ENCODE results near the gene CLIC4.
A peak's percentile ranks its signal among the peaks of the same experiment; 100 is the strongest.

CLIC4 gene

DNA sequence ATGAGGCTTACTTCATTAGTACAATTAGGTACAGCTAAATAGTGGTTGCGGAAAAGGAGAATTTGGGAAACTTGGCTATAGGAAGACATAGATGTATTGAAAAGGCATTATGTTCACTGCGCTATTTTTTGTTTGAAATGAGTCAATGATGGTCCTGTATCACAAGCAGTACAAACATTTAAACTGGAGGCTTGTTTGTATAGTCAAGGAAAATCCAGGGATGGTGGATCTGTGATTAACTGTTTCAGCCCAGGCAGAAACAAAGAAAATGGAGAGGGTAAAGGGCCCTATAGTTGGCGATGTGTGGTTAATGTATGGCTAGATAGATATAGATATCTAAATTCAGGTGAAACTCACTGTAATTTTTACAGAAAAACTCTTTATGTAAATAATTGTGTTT is 79.9 kb downstream of the CLIC4 start:
- no peak for DNase-seq

DNA sequence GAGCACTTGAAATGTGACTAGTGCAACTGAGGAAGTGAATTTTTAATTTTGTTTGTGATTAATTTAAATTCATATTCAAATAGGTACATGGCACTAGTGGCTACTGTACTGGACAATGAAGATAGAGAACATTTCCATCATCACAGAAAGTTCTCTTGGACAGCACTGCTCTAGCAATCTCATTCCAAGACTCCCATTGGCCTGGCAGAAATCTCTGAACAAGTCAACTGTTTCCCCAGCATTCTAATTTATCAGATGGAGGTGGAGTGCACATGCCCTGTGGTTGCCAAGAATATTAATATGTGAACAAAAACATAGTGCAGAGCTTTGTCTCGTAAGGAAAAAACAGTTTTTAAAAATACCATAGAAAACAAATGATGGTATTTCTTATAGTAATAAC is 81.3 kb downstream of the CLIC4 start:
- no peak for DNase-seq

DNA sequence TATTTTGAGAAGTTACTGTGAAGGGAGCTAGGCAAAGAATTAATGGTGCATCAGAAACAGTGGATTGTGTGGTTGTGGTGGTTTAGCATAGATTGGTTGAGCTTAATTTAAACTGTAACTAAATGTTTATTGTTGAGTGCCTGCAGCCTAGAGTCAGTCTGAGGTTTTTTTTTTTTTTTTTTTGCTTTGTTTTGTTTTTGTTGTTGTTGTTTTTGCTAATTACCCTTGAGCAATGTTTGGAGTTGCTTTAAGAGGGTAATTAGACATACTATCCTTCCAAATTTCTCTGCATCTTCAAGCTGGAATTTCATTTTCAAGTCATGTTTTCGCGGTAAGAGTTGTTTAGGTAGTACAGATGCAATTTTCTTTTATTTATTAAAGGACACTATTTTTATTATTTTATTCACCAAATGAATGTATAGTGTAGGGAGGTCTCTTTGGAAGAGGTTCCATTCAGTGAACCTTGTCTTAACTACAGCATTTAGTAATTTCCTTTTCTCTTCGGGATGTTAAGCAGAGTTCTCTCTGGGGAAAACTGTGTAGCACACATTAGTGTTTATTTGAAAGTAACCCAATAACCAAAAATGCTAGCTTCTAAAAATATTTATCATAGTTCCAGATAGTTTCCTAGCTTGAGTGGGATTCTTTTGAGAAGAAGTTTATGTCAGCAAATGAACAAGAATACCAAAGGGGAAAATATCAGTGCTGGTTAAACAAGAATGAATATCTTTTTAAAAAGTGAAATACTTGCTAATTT is 82.3 kb downstream of the CLIC4 start:
- no peak for DNase-seq

DNA sequence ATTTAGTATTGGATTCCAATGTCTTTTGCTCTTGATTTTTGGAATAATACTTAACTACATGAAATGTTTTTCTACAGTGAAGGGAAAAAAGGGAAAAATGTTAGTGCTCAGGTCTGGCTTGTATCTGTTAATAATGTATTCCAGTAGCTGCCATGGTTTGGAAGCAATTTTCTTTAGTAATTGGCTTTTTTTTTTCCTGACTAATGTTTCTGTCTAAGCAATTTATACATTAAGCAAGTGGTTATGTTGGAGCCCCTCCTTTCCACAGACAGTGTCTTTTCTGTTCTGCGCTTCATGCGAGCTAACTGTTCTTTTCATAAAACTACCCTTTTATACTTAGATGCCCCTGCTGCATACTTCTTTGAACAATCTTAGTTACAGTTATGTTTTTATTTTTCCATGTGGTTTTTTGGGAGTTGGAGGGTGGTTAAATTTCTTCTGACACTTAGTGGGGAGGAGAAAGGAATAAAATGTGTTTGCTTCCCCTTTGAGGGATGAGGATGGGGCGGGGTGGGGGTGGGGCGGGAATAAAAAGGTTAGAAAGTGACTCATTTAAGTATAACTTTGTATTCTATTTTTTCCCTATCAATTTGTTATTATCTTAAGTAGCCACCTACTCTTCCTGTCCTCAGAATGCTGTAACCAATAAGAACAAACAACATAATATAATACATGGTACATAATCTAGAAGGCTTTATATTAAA is 83.1 kb downstream of the CLIC4 start:
- DNase-seq = no peak

DNA sequence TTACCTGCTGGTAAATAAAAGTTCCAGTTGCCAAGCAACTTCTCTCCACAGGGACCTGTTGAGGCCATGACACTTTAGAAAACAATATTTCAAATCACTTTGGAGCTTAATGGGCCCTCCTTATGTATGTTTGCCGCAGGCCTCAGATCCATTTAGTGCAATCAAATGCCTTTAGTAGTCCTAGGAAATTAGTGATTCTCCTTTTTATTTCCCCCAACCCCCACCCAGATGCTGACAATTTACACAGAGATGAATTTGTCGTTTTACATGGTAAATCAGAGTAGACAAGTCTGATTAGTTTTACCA is 83.6 kb downstream of the CLIC4 start:
- no peak for DNase-seq

DNA sequence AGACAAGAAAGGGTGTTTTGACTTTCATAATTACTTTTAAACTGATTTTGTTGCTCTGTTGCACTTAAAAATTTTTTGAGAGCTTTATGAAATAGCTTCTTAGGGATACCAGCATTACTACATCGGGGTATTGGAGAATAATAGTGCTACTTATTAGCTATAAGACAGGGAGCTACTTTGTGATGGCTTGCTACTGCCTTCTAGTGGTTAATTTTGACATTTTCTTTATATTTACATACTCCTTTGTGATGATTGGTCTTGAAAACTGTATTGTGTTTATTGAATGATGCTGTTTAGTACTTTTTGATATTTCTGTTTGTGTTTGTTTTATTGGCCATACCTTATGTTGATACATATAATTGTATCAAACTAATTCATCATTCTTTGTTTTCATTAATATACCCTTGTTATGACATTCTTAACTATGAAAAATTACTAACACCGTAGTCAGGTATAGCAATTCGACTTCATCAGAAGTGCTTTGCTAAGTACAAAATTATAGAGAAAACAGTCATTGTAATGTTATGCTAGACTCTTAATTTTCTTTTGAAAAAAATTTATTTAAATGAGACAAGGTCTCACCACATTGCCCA is 85.5 kb downstream of the CLIC4 start:
- peak; percentile 37 for DNase-seq

DNA sequence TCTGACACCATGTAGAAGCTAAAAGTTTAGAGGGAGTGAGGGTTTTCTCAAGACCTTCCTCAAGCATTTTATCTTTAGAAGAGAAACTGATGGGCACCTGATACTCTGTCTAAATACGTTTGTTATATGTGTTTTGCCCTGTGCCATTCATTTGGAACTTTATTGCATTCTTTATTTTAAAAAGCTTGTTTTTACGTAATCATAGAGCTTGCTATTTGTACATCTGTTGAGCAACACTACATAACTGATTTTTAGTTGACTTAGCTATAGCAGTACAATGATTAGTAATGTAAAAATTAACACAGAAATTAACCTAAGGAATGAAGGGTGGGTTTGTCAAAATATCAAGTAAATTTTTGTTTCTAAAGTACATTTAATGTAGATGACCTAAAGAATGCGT is 96.3 kb downstream of the CLIC4 start:
- no peak for DNase-seq

DNA sequence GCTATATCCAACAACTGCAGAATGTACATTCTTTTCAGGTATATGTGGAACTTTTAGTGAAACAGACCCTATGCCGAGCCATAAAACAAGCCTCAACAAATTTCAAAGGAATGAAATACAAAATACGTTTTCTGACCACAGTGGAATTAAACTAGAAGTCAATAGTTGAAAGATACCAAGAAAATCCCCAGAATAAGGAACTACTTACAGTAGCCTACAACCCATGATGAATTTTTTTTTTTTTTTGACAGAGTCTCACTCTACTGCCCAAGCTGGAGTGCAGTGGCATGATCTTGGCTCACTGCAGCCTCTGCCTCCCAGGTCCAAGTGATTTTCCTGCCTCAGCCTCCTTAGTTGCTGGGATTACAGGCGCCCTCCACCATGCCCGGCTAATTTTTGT is 101.4 kb downstream of the CLIC4 start:
- no peak for DNase-seq

DNA sequence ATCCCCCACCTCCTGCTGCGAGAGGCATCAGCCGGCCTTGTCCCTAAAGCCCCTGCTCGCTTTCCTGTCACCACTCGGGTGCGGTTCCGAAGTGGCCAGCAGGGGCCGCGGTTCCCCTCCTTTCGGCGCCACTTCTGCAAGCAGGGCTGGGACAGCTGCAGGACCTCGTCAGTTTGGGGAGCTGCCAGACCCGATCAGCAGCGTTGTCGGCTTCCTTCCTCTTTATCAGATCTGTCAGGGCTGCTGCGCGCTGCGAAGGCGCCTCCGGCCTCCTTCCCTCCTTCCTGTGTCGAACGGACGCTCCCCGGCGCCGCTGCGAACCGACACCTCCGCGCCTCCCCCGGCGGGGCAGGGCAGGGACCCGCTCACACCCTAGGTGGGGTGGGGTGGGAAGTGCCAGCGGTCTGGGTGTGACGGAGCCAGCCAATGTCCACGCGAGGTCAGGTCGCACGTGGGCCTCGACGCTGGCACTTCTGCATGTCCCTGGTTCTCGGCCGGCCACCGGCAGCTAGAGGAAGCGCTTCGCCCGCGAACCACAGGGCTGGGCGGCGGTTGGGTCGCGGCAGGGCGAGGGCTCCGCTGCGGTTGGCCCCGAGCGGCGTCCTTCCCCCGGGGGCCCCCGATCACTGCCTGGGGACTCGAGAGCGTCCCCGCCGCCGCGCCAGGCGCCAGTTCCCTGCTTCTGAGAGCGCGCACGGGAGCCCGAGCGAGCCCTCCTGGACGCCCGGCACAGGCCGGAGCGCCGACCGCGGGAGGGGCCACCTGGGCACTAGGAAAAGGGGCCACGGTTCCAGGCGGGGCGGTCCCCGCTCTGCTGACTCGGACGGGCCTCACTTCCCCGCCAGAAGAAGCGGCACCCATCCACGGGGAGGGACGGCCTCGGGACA is 103.0 kb downstream of the CLIC4 start:
- peak; percentile 77 for DNase-seq

DNA sequence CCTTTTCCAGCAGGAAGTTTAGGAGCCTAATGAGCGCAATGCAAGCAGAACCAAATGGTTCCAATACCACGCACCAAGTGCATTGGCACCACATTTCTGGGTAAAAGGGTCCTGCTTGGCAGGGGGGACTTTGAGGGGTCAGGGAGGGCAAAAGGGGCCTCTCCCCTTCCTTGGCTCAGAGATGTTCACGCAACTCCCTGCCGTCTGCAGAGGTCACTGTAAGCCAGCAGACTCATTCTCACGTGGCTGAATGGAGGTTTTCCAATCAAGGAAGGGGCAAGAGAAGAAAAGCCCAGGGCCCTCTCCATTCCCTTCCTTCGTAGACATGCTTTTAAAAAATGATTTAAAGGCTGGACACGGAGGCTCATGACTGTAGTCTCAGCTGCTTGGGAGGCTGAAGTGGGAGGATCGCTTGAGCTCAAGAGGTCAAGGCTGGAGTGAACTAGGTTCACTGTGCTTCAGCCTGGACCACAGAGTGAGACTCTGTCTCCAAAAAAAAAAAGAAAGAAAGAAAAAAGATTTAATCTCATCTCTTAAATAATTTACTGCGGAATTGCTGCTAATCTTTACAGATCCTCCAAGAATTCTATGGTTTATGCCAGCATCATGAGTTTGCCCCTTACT is 104.5 kb downstream of the CLIC4 start:
- DNase-seq = no peak

DNA sequence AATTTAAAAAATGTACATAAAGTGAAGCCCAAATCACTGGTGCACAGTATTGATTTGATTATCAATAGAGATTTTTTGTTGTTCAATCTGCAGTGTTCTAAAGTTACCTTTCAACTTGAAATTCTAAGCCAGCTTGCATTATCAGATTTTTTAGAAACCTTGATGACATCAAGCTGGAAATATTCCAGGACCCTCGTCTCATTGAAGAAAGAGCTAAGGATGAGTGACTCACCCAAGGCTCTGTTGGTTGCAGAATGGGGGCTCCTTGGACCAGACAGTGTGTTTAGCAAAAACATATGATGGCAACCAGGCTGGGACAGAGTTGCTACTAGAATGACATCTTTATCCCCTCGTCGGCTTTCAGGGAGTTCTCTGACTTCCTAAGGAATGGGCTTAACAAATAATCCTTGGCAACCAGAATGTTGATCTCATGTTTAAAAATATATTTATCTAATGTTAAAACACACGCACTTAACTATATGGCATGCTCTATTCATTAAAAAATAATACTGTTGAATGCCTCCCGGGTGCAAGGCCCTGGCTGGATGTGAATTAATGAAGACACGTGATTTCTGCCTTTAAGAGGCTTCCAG is 105.2 kb downstream of the CLIC4 start:
- DNase-seq = no peak

DNA sequence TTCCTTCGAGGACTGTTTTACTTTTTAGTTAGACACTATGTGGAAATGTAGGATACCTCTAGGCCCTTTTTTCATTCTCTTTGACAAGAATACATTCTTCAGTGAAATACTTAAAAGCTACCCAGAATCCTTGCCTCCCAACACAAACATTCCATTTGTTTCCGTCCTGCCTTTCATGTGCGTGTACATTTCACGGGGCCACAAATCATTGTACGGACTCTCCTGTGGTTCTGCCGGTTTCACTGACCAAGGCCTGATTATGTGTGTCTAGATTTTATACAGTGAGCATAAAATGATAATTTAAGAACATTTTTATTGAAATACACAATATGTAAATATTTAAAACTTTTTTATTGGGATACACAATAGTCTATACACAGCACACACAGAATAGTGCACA is 108.4 kb downstream of the CLIC4 start:
- DNase-seq = no peak

DNA sequence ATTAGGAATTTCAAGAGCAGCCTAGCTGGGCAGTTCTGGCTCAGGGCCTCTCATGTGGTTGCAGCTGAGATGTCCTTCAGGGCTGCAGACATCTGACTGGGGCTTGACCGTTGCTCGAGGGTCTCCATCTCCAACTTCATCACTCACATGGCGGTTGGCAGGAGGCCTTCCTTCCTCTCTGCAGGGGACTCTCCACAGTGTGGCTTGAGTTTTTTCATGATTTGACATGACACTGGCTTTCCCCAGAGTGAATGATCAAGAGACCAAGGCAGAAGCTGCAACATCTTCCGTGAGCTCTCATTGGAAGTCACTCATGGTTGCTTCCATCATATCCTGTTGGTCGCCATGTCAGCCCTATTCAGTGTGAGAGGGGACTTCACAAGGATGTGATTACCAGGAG is 110.2 kb downstream of the CLIC4 start:
- DNase-seq = no peak

DNA sequence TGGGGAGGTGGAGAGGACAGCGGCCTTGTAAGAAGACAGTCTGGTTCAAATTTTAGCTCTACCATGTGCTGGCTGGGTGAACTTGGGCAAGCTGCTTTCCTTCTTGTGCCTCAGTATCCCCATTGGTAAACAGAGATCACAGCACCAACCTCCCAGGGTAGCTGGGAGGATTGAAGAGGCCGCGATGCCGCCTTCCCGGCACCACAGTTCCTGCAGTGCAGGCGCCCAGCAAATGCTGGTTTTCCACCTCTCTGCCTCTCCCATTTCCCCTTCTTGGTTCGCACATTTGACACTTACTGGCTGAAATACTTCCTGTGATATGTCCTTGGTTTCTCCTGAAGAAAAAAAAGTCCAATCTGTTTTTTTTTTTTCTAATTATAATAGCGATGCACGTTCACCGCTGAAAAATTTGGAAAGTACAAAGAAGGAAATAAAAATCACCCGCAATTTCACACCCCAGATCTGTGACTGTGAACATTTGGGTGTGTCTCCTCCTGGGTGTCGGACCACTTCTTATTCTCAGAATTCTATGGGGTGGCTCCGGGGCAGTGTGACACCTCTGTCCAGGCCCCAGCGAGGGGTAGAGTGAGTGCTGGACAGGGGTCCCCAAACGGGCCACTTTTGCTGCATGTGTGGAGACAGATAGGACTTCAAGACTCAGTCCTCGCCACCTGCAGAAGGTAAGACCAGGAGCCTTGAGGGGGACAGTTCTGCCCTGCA is 111.7 kb downstream of the CLIC4 start:
- DNase-seq = no peak

DNA sequence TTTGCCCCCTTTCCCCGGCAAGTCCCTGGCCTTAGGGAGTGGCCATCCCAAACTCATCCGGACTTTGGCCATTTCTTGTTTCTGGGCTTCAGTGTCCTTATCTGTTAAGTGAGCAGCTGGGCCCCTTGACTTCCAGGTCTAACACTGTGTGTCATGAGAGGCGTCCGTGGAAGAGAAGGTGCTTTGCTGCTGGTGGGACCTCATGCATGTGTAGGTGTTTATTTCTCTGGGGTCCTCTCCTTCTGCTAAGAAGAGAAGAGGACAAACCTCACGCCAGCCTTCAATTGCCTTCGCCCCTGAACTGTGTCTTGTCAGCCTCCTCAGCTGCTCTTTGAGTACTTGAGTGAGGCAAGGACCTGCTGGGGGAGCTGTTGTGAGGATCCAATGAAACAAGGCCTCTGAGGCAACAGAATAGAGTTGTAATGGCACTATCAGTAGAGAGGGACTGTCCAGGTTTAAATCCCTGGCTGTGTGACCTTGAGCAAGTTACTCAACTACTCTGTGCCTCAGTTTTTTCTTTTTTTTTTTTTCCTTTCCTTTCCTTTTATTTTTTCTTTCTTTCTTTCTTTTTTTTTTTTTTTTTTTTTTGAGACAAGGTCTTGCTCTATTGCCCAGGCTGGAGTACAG is 112.4 kb downstream of the CLIC4 start:
- no peak for DNase-seq

DNA sequence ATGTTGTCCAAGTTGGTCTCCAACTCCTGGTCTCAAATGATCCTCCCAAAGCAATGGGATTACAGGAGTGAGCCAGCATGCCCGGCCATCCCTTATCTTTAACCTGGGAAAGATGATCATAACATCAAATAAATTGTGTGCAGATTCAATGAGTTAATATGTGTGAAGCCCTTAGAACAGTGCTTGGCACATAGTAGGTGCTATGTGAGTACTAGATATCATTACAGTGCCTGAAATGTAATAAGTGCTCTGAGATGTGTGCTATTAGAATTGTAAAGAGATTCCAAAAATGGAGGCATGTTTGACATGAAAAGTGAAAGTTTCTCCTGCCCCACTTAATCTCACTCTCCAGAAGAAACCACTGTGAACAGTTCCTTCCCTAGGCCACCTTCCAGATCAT is 113.0 kb downstream of the CLIC4 start:
- no peak for DNase-seq

DNA sequence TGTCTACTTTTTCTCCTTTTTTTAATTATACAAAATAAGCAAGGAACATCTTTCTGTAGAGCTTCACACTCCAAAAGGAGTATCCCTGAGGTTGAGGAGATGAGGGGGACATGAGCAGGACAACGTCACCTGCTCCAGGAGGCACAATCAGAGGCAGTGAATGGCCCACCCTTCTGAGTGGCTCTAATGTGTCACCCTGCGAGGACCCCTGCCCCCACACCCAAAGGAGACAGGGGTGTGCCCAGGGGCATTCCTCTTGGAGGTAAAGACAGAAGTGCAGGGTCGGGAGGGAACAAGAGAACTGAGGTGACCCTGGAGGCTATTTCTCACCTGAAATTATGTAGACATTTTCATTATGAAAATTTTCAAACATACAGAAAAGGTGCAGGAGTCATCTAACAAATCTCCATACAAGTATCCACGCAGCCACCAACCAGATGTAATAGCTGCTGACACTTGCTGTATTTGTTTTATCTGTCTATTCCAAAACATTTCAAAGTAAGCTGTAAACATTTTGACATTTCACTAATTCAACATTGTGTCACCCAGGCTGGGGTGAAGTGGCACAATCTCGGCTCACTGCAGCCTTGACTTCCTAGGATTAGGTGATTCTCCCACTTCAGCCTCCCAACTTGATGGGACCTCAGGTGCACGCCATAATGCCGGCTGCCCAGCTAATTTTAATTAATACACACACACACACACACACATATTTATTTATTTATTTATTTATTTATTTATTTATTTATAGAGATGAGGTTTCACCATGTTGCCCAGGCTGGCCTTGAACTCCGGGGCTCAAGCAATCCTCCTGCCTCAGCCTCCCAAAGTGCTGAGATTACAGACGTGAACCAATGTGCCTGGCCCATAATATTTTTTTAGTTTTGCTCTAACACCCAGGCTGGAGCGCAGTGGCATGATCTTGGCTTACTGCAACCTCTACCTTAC is 114.1 kb downstream of the CLIC4 start:
- DNase-seq = no peak

DNA sequence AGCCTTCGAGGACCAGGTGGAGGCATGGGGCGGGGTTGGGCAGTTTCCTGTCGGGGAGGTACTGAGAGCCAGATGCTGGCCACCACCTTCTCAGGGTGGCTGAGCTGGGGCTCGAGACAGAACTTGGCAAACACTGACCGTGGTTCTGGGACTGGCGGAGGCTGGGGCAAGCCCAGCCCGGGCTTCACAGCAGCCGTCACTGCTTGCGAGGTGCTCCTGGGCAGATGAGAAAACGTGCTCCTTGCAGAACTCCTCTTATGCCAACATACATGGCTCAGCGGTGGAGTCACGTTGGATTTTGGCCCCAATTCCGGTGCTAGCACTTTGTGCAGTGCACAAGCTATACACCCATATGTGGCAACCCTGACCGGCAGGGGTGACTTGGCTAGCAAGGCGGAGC is 115.6 kb downstream of the CLIC4 start:
- no peak for DNase-seq

DNA sequence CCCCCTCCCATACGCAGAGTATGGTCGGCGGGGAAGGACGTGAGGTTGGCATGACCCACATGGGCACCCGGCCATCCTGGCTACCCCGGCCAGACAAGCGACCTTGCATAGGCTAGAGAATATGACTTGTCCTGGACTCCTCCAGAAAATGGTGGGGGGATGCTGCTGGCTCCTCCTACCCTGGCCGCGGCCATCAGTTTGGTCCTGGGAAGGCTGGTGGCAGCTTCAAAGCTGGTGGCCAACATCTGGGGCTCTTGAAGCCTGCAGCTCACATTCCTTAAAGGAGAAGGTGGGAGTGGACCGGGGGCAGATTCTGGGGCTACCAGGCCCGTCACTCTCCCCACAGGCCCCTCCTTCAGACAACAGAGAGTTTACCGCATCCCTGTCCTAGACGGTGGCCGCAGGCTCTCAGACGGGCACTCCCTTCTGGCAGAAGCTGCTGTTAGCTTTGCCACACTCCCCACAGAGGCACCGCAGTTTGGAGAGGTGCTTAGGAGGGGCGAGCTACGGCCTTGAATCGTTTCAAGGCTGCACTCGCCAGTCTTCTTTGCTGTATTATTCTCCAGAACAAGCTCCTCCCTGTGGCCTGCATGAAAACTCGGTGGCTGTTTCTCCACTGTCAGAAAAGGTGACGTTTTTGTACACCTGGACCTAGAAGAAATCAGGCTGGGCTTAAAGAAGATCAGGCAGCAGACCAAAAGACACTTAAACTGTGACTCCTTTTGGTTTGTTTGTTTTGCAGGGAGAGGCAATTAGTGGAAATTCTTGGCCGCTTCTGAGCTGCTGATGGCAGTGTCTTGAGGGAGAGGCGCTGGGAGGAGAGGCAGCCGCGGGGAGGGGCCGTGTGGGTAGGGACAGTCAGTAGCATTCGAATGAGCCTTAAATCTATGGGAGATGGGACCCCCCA is 116.8 kb downstream of the CLIC4 start:
- DNase-seq = no peak

Measured in NCI-H1048 (cell line).